HG03565 (cell line): ENCODE measurements around the gene KREMEN1.

Source experiments
- ATAC-seq: cut with Tn5 transposase; IDR thresholded peaks from one replicate; pipeline ENCODE4 v1.9.1; 2021; ENCODE audit warnings: mild to moderate bottlenecking, moderate library complexity; ENCODE audit not compliant: unreplicated experiment

KREMEN1 gene

GRCh38 chr22:29126670-29127395 lies 54.0 kb downstream of the KREMEN1 start:
- ATAC-seq = no peak

DNA sequence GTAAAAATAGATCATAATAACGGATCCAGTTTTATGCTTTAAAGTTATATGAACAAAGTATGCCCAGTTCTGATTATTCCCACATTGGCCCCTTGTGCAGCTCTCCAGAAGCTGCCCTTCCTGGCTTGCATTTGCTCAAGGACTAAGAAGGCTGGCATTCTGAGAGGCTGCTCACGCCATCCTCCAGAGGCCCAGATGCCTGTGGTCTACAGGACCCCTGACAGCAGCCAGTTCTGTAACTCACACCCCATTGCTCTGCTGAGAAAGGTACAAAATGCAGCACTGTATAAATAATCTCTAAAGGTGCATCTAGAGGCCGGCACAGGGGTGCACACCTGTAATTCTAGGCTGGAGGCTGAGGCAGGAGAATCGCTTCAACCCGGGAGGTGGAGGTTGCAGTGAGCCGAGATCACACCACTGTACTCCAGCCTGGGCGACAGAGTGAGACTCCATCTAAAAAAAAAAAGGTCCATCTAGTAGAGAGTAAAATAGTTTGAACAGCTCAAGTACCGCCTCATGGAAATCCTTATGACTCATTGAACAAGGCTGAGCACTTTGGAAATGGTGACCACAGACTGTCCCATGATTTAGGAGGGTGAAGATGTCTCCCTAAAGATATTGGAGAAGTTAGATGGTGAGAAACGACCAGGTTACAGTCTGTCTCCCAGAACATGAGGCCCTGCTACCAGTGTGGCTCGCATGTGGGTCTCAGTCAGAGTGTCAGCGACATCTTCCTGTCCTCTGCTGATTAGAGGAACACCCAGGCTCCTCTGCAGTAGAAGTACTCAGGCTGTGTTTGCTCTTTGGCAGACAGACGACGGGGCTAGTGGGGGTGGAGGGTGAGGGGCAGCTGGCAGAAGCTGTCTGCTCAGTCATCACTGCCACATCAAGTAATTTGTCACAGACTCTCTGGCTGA lies 56.3 kb downstream of the KREMEN1 start:
- no peak for ATAC-seq

DNA sequence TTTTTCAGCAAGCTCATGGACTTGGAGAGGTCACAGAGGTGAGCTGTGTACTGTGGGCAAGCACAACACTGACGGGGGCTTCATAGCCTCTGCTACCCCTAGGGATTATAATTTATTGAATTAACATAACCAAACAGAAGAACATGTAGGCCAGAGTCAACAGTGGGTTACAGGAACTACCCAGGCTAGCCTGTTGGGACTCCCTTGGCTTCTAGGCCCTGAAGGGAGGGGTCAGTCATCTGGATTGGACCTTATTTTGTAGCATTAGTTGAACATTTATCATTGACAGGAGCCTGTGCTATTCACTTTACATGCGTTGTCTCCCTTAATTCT lies 56.9 kb downstream of the KREMEN1 start:
- ATAC-seq = no peak

DNA sequence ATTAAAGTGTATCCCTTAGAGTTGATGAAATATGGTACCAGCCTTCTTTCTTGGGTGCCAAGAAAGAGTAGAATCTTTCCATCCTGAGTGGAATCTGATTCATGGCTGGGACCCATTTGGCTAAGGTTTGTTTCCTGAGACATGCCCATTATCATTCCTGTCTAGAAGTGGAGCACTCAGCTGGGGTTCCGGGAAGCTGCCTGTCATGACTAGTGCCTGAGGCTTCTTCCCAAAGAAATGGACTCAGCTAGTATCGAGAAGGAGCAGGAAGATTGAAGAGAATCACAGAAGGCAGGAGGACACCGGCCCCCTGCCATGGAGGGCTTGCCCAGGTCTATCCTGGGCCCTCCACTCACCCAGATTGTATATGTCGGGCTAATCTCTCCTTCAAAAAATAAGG lies 57.6 kb downstream of the KREMEN1 start:
- no peak for ATAC-seq

- ATAC-seq = no peak
Measured at GRCh38 chr22:29133603-29134133, 60.8 kb downstream of the KREMEN1 start.

DNA sequence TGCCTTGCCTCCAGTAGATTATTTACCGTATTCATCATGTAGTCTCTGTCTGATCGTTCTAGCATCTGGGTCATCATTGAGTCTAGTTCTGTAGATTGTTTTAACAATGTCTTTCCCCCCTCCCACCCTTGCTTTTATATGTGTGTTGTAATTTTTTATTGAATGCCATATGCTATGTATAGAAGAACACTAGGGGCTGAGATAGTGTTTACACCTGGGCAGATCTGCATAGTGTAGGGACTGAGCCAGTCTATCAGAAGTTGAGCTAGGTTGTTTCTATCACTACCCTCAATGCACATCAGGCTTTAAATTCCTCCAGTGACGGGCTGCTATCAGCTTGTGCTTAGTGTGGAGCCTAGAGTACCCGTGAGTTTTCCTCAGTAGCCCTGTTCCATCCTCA lies 61.6 kb downstream of the KREMEN1 start:
- no peak for ATAC-seq

- no peak for ATAC-seq
Measured at GRCh38 chr22:29136782-29137700, 64.2 kb downstream of the KREMEN1 start.

DNA sequence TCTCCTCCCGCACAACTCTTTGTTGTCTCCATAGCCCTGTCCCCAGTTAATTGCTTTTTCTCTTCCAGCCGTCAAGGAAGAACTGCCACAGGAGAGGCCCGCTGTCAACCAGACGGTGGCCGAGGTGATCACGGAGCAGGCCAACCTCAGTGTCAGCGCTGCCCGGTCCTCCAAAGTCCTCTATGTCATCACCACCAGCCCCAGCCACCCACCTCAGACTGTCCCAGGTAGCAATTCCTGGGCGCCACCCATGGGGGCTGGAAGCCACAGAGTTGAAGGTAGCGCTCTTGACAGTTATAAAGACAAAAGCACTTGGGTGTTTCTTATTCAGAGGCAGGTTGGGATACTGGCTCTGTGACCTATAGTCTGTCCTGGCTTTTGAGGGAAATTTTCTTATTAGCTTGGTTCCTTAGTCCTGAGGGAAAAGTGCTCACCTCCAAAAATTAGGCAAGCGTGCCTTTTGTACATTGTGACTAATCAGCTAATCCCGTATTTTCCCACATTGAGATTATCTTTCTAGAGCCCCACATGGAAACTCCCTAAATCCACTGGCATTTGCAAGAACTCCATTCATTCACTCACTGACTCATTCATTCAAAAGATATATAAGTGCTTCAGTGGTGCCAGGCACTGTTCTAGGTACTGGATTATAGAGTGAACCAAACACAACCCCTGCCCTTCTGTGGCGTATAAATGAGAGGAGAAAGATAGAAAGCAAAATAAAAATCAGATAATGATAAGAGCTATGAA lies 65.9 kb downstream of the KREMEN1 start:
- no peak for ATAC-seq

DNA sequence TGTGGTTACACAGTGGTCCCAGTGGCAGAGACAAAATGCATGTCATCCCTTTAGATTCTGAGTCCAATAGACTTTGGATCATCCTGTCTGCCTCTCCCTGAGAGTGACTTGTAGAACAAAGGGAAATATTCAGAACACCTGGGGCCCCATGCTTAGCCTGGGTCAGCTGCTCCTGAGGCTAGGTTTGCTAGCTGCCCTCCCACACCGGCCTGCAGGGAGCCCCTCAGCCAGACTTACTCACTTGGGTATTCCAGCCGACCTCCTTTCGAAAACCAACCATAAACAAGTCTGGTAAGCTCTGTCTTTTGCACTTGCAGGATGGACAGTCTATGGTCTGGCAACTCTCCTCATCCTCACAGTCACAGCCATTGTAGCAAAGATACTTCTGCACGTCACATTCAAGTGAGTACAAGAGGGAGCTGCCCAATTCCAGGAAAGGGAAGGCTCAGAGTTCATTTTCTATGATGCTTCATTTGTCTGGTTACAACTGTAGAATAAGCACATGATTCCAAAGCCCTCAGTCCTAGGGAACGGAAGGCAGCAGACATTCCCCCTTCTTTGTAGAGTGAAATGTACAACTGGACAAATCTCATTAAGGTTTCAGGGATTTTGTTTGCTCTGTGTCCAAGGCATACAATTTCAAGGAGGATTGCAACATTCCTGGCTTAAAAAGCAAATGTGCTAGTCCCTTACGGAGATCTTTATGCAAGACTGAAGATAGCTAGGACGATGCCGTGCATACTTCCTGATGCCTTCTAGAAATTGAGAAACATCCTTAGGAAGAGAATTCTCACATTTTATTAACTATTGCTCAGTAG lies 67.3 kb downstream of the KREMEN1 start:
- no peak for ATAC-seq

DNA sequence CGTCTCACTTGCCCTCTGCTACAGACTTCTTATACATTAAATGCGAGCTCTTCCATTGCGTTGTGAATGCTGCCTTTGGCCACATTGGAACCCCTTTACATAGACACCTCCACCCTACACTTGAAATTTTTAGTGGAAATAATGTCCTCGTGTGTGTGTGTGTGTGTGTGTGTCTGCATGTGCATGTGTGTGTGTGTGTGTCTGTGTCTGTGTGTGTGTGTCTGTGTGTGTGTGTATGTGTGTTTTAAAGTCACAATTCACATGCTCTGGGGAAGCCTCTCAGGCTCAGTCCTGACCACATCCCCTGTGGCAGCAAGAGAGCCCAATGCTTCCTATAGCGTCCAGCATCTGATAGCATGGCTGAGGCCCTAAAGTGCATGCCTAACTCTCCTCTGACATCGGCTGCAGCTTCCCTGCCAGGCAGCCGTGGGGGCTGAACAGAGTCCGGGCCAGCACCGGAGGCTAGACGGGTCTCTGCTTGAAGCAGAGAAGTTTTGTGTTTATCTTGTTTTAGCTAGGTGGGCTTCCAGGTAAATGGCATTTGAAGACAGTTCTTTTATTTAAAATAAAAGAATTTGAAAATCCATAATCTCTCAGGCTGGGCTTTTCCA lies 68.3 kb downstream of the KREMEN1 start:
- no peak for ATAC-seq

DNA sequence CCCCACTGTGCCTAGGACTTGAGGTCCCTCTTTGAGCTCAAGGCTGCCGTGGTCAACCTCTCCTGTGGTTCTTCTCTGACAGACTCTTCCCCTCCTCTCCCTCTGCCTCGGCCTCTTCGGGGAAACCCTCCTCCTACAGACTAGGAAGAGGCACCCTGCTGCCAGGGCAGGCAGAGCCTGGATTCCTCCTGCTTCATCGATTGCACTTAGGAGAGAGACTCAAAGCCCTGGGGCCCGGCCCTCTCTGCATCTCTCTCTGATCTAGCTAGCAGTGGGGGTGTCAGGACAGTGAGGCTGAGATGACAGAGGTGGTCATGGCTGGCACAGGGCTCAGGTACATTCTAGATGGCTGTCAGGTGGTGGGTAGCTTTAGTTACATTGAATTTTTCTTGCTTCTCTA lies 69.3 kb downstream of the KREMEN1 start:
- no peak for ATAC-seq

DNA sequence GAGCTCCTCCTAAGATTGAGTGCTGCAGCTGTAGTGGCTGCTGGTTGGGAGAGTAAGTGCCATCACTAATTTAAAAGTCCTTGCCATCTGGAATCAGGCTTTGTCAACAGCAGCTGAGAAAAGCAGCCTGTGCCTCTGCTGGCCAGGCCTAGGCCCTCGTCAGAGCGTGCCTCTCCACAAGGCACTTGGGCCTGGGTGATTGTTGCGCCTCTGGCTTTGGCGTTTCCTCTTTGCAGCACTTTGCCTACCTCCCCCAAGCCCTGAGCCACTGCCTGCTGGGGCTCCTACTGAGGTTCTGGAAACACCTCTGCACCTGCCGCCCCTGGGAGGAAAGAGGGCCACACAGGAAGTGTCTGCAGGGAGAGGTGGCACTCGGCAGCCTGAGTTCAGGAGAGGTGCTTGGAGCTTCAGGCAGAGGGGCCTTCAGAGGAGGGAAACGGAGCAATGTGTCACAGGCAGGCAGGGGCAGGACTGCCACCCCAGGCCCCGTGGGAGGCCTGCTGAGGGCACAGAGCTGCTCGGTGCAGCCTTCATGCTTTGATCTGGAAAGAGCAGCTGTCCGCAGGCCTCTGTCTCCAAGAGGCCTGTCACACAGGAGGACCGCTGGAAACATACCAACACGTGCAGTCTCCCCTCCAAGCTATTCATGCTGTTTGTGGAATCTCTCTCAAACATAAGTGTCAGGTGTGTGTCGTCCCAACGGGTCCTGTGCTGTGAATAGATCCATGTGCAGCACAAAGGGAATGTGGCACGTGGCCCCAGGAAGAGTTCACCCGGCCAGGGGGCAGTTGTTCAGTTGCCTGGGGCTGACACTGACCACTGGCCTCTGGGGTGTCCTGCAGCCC lies 71.3 kb downstream of the KREMEN1 start:
- no peak for ATAC-seq

DNA sequence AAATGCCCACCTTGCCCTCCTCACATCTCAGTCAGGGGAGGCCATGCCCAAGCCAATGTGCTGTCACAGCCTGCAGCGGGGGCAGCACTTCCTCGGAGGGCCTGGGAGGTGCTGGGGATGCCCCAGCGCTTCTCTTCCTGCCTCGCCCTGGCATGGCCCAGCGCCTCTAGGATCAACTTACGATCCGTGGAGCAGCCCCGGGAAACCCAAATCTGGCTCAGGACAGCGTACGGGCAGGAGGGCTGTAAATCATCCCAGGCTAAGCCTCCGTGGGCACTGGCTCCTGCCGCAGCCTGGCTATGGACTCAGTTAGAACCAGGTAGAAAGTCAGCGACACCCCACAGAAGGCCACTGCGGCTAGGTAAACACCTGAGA lies 71.9 kb downstream of the KREMEN1 start:
- no peak for ATAC-seq

DNA sequence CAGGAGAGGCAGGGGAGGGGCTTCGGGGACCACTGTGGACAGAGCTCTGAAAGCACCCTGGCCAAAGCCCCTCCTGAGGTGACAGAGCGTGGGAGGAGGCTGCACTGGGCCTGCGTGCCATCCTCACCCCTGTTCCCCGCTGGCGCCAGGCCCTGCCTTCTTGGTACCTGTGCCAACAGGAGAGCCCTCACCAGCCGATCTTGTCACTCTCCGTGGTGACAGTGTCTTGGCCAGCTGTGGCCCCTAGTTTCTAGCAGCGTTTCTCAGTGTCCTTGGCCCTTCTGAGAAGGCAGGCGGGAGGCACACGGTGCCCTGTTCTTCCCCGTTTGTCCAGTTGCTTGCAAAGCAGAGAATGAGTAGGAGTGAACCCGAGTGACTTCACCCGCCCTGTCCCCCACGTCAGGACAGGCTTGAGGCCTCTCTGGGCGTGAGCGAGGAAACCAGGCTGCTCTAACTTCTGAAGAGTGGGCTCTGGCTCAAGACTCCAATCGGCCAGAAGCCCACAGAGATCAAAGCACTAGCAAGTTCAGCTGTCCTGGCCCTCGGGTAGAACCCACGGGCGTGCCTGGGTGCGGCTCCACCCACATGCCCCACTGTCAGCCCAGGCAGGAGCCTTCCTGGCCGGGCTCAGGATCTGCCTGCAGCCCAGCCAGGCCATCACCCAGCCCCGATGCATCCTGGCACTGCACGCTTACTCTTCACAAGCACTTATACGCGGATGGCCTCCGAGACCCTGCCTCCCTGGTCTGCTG lies 72.7 kb downstream of the KREMEN1 start:
- no peak for ATAC-seq

GRCh38 chr22:29146091-29146560 lies 73.3 kb downstream of the KREMEN1 start:
- no peak for ATAC-seq

GRCh38 chr22:29146771-29147170 lies 73.9 kb downstream of the KREMEN1 start:
- no peak for ATAC-seq

GRCh38 chr22:29147331-29147899 lies 74.6 kb downstream of the KREMEN1 start:
- ATAC-seq = no peak
